T-helper 2 cell treated with Interferon-gamma antibody and Interleukin-4, amounts not matched to agents 5 μg/mL and 100 μg/mL, for 36 hours (primary cell): ENCODE measurements around the gene HPCAL1.
A peak's percentile ranks its signal among the peaks of the same experiment; 100 is the strongest.
"Not testable (repeated sequence)": the region's sequence is repeated elsewhere in the genome, so short reads cannot be mapped to it uniquely, and the experiment has no call there.

Source experiments
- DNase-seq: peaks from one replicate; pipeline ENCODE4 v3.0.0; 2021; ENCODE audit warnings: low spot score
- H3K27ac Mint-ChIP-seq: one replicate; pipeline ENCODE4 v1.8.0; 2021; ENCODE audit warnings: mild to moderate bottlenecking, mixed read lengths
- H3K27me3 Mint-ChIP-seq: one replicate; pipeline ENCODE4 v1.8.0; 2021; ENCODE audit warnings: low read depth, mixed read lengths
- H3K36me3 Mint-ChIP-seq: one replicate; pipeline ENCODE4 v1.8.0; 2021; ENCODE audit warnings: low read depth, mixed read lengths
- H3K4me1 Mint-ChIP-seq: one replicate; pipeline ENCODE4 v1.8.0; 2021; ENCODE audit warnings: low read depth, mixed read lengths
- H3K4me3 Mint-ChIP-seq: one replicate; pipeline ENCODE4 v1.8.0; 2022; ENCODE audit warnings: mild to moderate bottlenecking, moderate library complexity, mixed read lengths
- H3K9me3 Mint-ChIP-seq: one replicate; pipeline ENCODE4 v1.8.0; 2021; ENCODE audit warnings: mixed read lengths

The HPCAL1 gene

DNA sequence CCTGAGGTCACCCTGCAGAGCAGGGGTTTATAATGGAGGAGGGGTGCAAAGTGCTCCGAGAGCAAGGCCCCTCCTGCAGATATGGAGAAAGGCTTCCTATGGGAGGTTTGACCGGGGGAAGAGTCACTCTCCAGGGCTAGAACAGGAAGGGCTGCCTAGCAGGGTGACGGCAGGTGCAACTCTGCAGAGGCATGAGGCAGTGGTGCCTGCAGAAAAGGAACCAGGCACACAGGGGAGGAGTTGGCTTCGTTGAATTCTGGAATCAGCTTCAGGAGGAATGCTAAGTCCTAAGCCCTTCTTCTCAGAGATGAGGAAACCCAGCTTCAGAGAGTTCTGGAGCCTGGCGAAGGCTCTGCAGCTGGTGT lies 17.5 kb upstream of the HPCAL1 start:
- Mint-ChIP-seq H3K4me1 (peaks cover 5% of the 10 kb centered on the region), H3K4me3 (no peak overlapping the region), H3K27me3 (peaks cover 3% of the 10 kb centered on the region), H3K9me3 (no peaks in the 10 kb centered on the region), H3K27ac (no peak overlapping the region), H3K36me3 (no peaks in the 10 kb centered on the region)
- DNase-seq = no peak

GRCh38 chr2:10285556-10286198 lies 17.0 kb upstream of the HPCAL1 start:
- no peak for DNase-seq
- Mint-ChIP-seq H3K4me3 (no peak overlapping the region), H3K27me3 (peaks cover 3% of the 10 kb centered on the region), H3K36me3 (no peaks in the 10 kb centered on the region), H3K4me1 (peaks cover 5% of the 10 kb centered on the region), H3K9me3 (no peaks in the 10 kb centered on the region), H3K27ac (no peak overlapping the region)

- no peaks in the 10 kb centered on the region for H3K36me3 Mint-ChIP-seq
- H3K9me3 Mint-ChIP-seq = no peaks in the 10 kb centered on the region
- peaks cover 3% of the 10 kb centered on the region for H3K27me3 Mint-ChIP-seq
- peaks cover 5% of the 10 kb centered on the region for H3K4me1 Mint-ChIP-seq
- no peak overlapping the region for H3K27ac Mint-ChIP-seq
- no peak for DNase-seq
- H3K4me3 Mint-ChIP-seq = no peak overlapping the region
These were observed 16.3 kb upstream of the HPCAL1 start for GRCh38 chr2:10286216-10287037.

GRCh38 chr2:10287761-10288160 lies 14.9 kb upstream of the HPCAL1 start:
- H3K4me1 Mint-ChIP-seq = peaks cover 5% of the 10 kb centered on the region
- peaks cover 3% of the 10 kb centered on the region for H3K27me3 Mint-ChIP-seq
- H3K27ac Mint-ChIP-seq = no peak overlapping the region
- H3K9me3 Mint-ChIP-seq = no peaks in the 10 kb centered on the region
- no peaks in the 10 kb centered on the region for H3K36me3 Mint-ChIP-seq
- no peak overlapping the region for H3K4me3 Mint-ChIP-seq
- no peak for DNase-seq

- Mint-ChIP-seq H3K27me3 (peaks cover 3% of the 10 kb centered on the region), H3K4me3 (no peak overlapping the region), H3K36me3 (no peaks in the 10 kb centered on the region), H3K4me1 (peaks cover under 1% of the 10 kb centered on the region), H3K9me3 (peaks cover 6% of the 10 kb centered on the region), H3K27ac (no peak overlapping the region)
- DNase-seq = no peak
These were observed 14.1 kb upstream of the HPCAL1 start for GRCh38 chr2:10288606-10289005.

- Mint-ChIP-seq H3K4me3 (no peak overlapping the region), H3K27ac (no peak overlapping the region), H3K27me3 (peaks cover 3% of the 10 kb centered on the region), H3K9me3 (peaks cover 14% of the 10 kb centered on the region), H3K36me3 (no peaks in the 10 kb centered on the region), H3K4me1 (no peaks in the 10 kb centered on the region)
- no peak for DNase-seq
These were observed 13.4 kb upstream of the HPCAL1 start for GRCh38 chr2:10289352-10289751.

- DNase-seq = no peak
- Mint-ChIP-seq H3K27me3 (peaks cover 3% of the 10 kb centered on the region), H3K9me3 (peaks cover 16% of the 10 kb centered on the region), H3K4me3 (no peak overlapping the region), H3K36me3 (no peaks in the 10 kb centered on the region), H3K4me1 (no peaks in the 10 kb centered on the region), H3K27ac (no peak overlapping the region)
These were observed 12.8 kb upstream of the HPCAL1 start for GRCh38 chr2:10289891-10290290.

DNA sequence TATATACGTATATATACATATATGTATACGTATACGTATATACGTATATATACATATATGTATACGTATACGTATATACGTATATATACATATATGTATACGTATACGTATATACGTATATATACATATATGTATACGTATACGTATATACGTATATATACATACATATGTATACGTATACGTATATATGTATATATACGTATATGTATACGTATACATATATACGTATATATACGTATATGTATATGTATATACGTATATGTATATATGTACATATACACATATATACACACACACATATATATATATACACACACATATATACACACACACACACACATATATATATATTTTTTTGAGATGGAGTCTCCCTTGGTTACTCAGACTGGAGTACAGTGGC lies 11.3 kb upstream of the HPCAL1 start:
- not testable (repeated sequence) for H3K36me3 Mint-ChIP-seq, H3K4me1 Mint-ChIP-seq, H3K27ac Mint-ChIP-seq, H3K27me3 Mint-ChIP-seq, DNase-seq, H3K4me3 Mint-ChIP-seq
- peaks cover 16% of the 10 kb centered on the region for H3K9me3 Mint-ChIP-seq

DNA sequence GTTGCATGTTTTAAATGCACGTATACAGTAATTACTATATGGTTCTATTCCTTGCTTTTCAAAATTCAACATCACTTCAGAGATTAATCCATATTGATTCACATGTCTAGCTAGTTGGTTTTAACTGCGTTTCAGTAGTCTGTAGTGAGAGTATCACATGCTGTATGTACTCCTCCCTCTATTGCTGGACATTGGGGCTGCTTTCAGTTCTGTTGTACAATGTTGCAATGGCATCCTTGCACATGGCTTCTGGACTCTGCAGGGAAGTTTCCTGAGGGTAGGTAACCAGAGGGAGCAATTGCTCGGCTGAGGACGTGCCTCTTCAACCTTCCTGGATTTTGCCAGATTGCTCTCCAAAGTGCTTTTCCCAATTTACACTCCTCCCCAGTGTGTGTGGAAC lies 10.7 kb upstream of the HPCAL1 start:
- Mint-ChIP-seq H3K4me1 (peaks cover 4% of the 10 kb centered on the region), H3K27ac (no peak overlapping the region), H3K27me3 (peaks cover 3% of the 10 kb centered on the region), H3K36me3 (no peaks in the 10 kb centered on the region), H3K9me3 (peaks cover 16% of the 10 kb centered on the region), H3K4me3 (no peak overlapping the region)
- DNase-seq = no peak

DNA sequence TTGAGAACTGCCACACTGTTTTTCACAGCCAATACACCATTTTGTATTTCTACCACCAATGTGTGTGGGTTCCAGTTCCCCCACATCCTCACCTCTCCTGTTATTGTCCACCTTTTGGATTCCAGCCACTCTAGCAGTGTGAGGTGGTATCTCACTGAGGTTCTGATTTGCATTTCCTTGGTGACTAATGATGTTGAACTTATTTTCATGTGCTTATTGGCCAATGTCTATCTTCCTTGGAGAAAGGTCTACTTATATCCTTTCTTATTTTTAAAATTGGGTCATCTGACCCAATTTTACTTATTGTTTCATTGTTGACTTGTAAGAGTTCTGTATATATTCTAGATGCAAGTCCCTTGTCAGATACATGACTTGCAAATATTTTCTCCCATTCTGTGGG lies 9.1 kb upstream of the HPCAL1 start:
- peaks cover 19% of the 10 kb centered on the region for H3K4me1 Mint-ChIP-seq
- H3K36me3 Mint-ChIP-seq = peaks cover 1% of the 10 kb centered on the region
- H3K9me3 Mint-ChIP-seq = peaks cover 16% of the 10 kb centered on the region
- no peak for DNase-seq
- no peaks in the 10 kb centered on the region for H3K27me3 Mint-ChIP-seq
- no peak overlapping the region for H3K4me3 Mint-ChIP-seq
- H3K27ac Mint-ChIP-seq = no peak overlapping the region

GRCh38 chr2:10294077-10294476 lies 8.6 kb upstream of the HPCAL1 start:
- Mint-ChIP-seq H3K27ac (no peak overlapping the region), H3K27me3 (no peaks in the 10 kb centered on the region), H3K9me3 (peaks cover 19% of the 10 kb centered on the region), H3K4me1 (peaks cover 23% of the 10 kb centered on the region), H3K36me3 (peaks cover 4% of the 10 kb centered on the region), H3K4me3 (no peak overlapping the region)
- no peak for DNase-seq

- not testable (repeated sequence) for H3K27me3 Mint-ChIP-seq, H3K36me3 Mint-ChIP-seq, H3K4me3 Mint-ChIP-seq, DNase-seq, H3K27ac Mint-ChIP-seq
- H3K9me3 Mint-ChIP-seq = peaks cover 19% of the 10 kb centered on the region
- peaks cover 30% of the 10 kb centered on the region for H3K4me1 Mint-ChIP-seq
These were observed 7.1 kb upstream of the HPCAL1 start for GRCh38 chr2:10295649-10296048.

GRCh38 chr2:10296142-10296541 lies 6.6 kb upstream of the HPCAL1 start:
- Mint-ChIP-seq H3K4me3 (no peak overlapping the region), H3K36me3 (peaks cover 4% of the 10 kb centered on the region), H3K9me3 (peaks cover 19% of the 10 kb centered on the region), H3K4me1 (peaks cover 35% of the 10 kb centered on the region), H3K27me3 (no peaks in the 10 kb centered on the region), H3K27ac (peak overlapping the region; percentile 28)
- no peak for DNase-seq

DNA sequence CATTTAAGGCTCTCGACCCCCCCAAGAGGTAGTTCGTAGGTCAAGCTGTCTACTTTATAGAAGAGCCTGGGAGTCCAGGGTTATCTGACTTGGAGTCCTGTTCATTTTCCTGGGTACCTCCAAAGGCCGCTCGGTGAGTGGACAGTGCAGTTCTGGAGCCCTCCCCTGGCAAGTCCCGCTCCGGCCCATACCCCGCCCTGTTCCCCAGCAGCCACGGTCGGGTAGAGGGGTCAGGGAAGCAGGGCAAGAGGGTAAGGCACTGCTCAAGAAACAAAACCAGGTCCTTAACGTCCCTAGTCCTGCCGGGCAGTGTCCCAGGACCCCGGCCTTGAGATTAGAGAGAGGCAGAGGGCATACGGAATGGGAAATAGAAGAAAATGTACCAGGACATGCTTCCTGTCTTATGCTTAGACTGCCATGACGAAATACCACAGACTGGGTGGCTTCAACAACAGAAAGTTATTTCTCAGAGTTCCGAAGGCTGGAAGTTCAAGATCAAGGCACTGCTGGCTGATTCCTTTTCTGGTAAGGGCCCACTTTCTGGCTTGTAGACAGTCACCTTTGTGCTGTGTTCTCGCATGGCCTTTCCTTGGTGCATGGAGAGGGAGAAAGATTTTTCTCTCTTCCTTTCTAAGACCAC lies 5.4 kb upstream of the HPCAL1 start:
- Mint-ChIP-seq H3K9me3 (peaks cover 19% of the 10 kb centered on the region), H3K4me3 (peak overlapping the region; percentile 53), H3K27me3 (no peaks in the 10 kb centered on the region), H3K27ac (peak overlapping the region; percentile 77), H3K4me1 (peaks cover 43% of the 10 kb centered on the region), H3K36me3 (peaks cover 4% of the 10 kb centered on the region)
- DNase-seq = no peak
